NCI-H82 treated with DMSO at 0.1 percent for 48 hours (cell line): ENCODE measurements around the gene ARHGAP45.
"Not testable (repeated sequence)": the region's sequence is repeated elsewhere in the genome, so short reads cannot be mapped to it uniquely, and the experiment has no call there.

Source experiments
- DNase-seq: peaks from one replicate; lab custom pipeline; 2025; ENCODE audit not compliant: unreplicated experiment; lab: John Stamatoyannopoulos, UW

The ARHGAP45 gene

DNA sequence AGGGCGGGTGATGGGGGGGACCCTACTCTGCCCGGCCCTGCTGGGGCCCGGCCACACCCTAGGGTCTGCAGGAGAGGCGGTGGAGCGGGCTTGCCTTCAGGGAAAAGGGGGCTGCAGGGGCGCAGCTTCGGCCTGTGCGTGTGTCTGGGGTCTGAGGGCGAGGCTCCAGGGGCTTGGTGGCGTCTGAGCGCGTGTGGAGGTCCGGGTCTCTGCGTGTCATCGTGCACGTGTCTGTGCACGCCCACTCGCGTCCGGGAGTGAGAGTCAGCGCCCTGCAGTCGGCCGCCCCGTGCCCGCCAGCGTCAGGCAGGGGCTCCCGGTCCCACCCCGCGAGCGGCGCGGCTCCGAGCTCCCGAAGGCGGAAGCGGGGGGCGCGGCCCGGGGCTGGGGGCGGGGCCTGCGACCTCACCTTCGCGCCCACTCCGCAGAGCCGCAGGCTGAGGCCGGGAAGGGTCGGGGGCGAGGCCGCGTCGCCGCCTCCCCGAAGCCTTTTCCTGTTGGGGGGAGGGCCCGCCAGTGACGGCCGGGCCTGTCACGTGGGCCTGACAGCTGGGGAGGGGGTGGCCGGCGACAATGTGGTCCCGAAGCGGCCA lies at the start of gene ARHGAP45:
Gene ARHGAP45, plus strand, starts transcription at position 420 of the 593 bp plus-strand sequence. CDS start 239 bp downstream, outside the sequence.
- no peak for DNase-seq

GRCh38 chr19:1017906-1018305 lies 49.1 kb upstream of the ARHGAP45 start:
- DNase-seq, result no peak

DNA sequence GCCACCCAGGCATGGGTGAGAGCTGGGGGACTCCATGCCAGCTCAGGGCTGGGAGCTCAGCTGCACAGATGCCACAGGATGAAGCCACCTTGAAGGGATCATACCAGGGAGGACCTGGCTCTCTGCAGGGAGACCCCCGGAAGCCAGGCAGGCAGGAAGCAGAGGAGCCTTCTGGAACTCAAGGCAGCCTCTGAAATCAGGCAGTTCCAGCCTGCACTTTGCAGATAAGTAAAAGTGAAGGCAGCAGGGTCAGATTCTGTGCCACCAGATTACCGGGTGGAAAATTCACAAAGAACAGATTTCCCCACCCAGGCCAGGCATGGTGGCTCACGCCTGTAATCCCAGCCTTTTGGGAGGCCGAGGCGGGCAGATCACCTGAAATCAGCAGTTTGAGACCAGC lies 48.6 kb upstream of the ARHGAP45 start:
- no peak for DNase-seq

- DNase-seq, result no peak
Measured at GRCh38 chr19:1018932-1019615, 47.9 kb upstream of the ARHGAP45 start.

DNA sequence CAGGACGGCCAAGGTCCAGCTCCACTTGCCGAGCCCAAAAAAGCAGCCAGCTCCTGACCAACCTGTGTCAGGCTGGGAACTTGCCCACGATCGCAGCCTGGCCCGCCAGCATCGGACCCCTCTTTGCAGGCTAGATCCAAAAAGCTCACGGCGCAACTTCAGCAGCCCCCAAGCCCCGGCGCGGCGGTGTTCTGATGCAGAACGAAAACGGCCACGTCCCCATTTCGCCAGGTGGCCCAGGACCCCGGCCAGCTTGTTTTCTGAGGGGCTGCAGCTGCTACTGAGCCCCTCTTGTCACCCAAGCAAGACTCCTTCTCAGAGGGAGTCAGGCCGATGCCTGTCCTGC lies 47.4 kb upstream of the ARHGAP45 start:
- no peak for DNase-seq

DNA sequence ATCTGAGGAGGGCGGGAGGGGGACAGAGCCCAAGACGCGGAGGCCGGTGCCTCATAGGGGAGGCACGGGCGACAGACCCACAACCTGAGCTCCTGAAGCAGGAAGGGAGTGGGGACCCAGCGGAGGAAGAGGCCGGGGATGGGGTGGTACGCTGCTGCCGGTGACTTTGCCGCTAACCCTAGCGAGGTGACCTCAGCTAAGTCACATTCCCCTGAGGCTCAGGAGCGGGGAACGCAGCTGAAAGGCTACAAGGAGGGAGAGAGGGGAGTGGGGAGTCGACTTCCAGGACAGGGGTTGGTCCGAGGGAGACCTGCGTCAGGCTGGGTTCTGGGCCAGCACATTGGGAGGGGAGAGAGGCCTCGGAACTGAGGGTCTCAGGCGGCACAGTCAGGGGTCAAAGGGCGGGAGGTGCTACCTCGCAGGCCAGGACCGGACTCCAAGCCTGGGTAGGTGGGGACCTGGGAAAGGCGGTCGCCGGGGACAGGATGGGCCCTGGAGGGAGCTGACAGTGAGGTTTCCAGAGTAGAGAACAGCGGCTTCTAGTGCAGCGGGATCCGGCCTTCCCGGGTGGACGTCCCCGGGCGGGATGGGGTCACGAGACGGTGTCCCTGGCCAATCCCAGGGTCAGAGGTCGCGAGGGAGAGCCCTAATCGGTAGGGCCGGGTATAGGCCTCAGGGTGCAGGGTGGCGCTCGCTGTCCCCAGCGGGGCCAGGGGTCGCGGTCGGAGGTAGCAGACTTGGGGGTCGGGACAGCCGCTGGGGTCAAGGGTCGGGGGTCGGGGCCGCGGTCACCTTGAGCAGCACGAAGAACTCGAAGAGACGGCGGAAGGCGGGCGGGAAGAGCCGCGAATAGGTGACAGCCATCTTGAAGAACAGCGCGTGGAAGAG lies 46.7 kb upstream of the ARHGAP45 start:
- no peak for DNase-seq

DNA sequence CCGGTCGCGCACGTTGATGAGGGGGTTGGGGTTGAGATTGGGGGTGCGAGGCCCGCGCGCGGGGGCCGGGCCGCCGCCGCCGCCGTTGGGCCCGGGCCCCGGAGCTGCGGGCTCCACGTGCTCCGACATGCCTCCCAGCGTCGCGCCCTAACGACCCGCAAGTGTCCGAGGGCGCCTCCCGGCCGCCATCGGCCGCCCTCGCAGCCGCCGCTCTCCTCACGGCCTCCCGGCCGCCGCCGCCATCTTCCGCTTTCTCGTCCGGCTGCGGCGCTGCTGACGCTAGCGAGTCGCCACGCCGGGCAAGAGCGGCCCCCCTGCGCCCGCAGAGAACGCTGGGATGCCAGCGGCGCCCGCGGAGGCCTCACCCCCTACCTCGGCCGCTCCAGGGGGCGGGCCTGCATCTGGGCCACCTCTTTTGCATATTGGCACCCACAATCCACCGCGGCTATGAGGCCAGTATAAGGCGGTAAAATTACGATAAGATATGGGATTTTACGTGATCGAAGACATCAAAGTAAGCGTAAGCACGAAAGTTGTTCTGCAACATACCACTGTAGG lies 46.0 kb upstream of the ARHGAP45 start, which contains the start of gene TMEM259:
Gene TMEM259, minus strand, starts transcription at position 256 of the 558 bp plus-strand sequence. Its CDS starts 127 bp downstream, at position 129.
- DNase-seq, result peak; percentile 79

DNA sequence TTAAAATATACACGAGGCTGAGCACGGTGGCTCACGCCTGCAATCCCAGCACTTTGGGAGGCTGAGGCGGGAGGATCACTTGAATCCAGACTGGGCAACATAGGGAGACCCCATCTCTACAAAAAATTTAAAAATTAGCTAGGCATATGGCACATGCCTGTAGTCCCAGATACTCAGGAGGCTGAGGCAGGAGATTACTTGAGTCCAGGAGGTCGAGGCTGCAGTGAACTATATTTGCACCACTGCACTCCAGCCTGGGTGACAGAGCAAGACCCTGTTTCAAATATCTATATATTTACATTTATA lies 43.1 kb upstream of the ARHGAP45 start:
- not testable (repeated sequence) for DNase-seq

- not testable (repeated sequence) for DNase-seq
Measured at GRCh38 chr19:1025080-1025479, 41.9 kb upstream of the ARHGAP45 start.

DNA sequence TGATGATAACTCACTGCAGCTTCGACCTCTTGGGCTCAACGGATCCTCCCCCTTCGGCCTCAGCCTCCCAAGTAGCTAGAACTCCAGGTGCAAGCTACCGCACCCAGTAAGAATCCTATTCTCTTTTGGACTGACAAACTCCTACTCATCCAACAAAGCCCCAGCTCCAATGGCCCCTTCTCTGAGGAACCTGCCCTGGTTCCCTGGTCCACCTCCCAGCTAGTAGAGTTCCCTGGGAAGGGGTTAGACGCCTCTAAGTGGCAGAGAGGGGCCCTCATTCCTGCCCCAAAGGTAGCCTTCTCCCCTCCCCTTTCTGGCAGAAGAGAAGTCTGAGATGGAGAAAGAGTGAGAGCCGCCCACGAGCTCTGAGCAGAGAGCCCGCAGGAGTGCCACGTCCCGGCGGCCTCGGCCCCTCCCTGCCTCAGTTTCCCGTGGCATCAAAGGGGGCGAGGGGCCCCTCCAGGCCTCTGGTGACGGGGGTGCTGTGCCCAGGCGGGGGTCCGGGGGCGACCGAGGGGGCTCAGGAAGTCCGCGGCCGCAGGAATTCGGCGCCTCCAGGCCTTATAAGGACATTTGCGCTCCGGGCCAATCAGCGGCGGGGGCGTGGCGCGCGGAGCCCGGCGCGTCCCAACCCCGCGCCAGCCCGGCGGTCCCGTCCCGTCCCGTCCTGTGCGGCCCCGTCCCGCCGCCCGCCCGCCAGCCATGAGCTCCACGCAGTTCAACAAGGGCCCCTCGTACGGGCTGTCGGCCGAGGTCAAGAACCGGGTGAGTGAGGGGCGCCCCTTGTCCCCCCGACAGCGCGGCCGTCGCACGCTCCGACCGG lies 40.8 kb upstream of the ARHGAP45 start, which contains the start of gene CNN2:
Gene CNN2, plus strand, starts transcription at position 649 of the 823 bp plus-strand sequence. Its CDS starts 54 bp downstream, at position 703.
- no peak for DNase-seq

GRCh38 chr19:1026783-1027649 lies 40.0 kb upstream of the ARHGAP45 start:
- DNase-seq, result no peak

- DNase-seq, result no peak
Measured at GRCh38 chr19:1027650-1028061, 39.3 kb upstream of the ARHGAP45 start.

GRCh38 chr19:1028062-1028926 lies 38.7 kb upstream of the ARHGAP45 start:
- no peak for DNase-seq

- DNase-seq, result no peak
Measured at GRCh38 chr19:1032264-1032867, 34.6 kb upstream of the ARHGAP45 start.

- no peak for DNase-seq
Measured at GRCh38 chr19:1035998-1036621, 30.9 kb upstream of the ARHGAP45 start.

DNA sequence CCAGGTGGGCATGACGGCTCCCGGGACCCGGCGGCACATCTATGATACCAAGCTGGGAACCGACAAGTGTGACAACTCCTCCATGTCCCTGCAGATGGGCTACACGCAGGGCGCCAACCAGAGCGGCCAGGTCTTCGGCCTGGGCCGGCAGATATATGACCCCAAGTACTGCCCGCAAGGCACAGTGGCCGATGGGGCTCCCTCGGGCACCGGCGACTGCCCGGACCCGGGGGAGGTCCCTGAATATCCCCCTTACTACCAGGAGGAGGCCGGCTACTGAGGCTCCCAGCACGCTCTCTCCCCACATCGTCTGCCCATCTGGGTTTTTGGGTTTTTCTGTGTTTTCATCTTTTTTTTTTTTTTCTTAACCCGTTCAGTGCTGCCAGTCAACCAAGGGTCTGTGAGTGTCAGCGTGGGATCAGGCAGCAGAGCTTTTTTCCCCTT lies 29.3 kb upstream of the ARHGAP45 start:
- no peak for DNase-seq

GRCh38 chr19:1038978-1039645 lies 27.9 kb upstream of the ARHGAP45 start:
- DNase-seq, result no peak
